Endothelial cell of umbilical vein (primary cell): Measurements from ENCODE around the gene BORCS6. TPM values are rescaled to one million over a fixed set of nuclear protein-coding genes. Genes with fewer than 3 reads are reported as not detected.

Source experiments
- BruUV-seq: library from RNA; stranded (reverse); fragments of 400-500 nt; replicated peaks from 2 replicates; lab custom pipeline; 2021; lab: Mats Ljungman, UMichigan
- CTCF ChIA-PET: fragments of 300-600, 350-600 bp; sonication (Branson Sonifier 250); formaldehyde crosslinking; loops from one replicate; lab custom pipeline; 2021; ENCODE audit warnings: antibody characterized with exemption, inconsistent platforms; lab: Charles Lee
- POLR2A ChIA-PET: fragments of 300-600, 350-600 bp; sonication (Branson Sonifier 250); formaldehyde crosslinking; loops from one replicate; lab custom pipeline; 2021; ENCODE audit warnings: antibody characterized with exemption, inconsistent platforms; lab: Charles Lee
- DNase-seq: peaks from one replicate; pipeline ENCODE4 v3.0.0-alpha.2; 2011; ENCODE audit warnings: low read depth, low spot score
- FAIRE-seq: peaks from 2 replicates; lab custom pipeline; 2011; peaks lifted over from hg19 to GRCh38; lab: Jason Lieb, UNC
- H2AFZ ChIP-seq: 2 replicates; pipeline ENCODE4 v1.6.0; 2012; ENCODE audit warnings: low read depth, low read length, control low read depth, inconsistent platforms
- H3K27ac ChIP-seq: 2 replicates; pipeline ENCODE4 v1.5.1; 2011; ENCODE audit warnings: low read depth, mild to moderate bottlenecking, control low read depth, low read length, moderate library complexity; ENCODE audit not compliant: insufficient read depth
- H3K27me3 ChIP-seq, 2 experiments: 2 replicates each; pipeline versions ENCODE4 v1.6.0 to v1.6.1; 2011; ENCODE audit warnings: low read length in 2 of 2, mixed read lengths in 1 of 2; ENCODE audit not compliant: control insufficient read depth in 2 of 2, insufficient read depth in 2 of 2
- H3K36me3 ChIP-seq, 2 experiments: 2 replicates in 1 of 2; 3 replicates in 1 of 2; pipeline ENCODE4 v1.5.1; 2011; ENCODE audit warnings: low read length in 2 of 2, mild to moderate bottlenecking in 1 of 2, moderate library complexity in 1 of 2; ENCODE audit not compliant: control insufficient read depth in 2 of 2, insufficient read depth in 2 of 2; ENCODE audit errors: extremely low read depth in 1 of 2
- H3K4me1 ChIP-seq: 3 replicates; pipeline ENCODE4 v1.5.1; 2011; ENCODE audit warnings: mild to moderate bottlenecking, low read length; ENCODE audit not compliant: control insufficient read depth, insufficient read depth; ENCODE audit errors: extremely low read depth
- H3K4me2 ChIP-seq: 2 replicates; pipeline ENCODE4 v1.6.1; 2011; ENCODE audit warnings: low read length, control low read depth, mixed read lengths; ENCODE audit not compliant: insufficient read depth
- H3K4me3 ChIP-seq, 3 experiments: fragments of 200-600 bp in 1 of 3; sonication (generic), shearing (Covaris generic) in 1 of 3; replicated peaks in 1 of 3; 2 replicates each; pipeline ENCODE4 v1.5.1; 2011 to 2016; ENCODE audit warnings: control low read depth in 3 of 3, low read length in 3 of 3, mild to moderate bottlenecking in 2 of 3, inconsistent platforms in 1 of 3, low read depth in 1 of 3, moderate library complexity in 1 of 3; ENCODE audit not compliant: insufficient read depth in 1 of 3
- H3K79me2 ChIP-seq: 2 replicates; pipeline ENCODE4 v1.6.0; 2012; ENCODE audit warnings: low read length, inconsistent platforms; ENCODE audit not compliant: control insufficient read depth, insufficient read depth
- H3K9ac ChIP-seq: replicated peaks from 2 replicates; pipeline ENCODE3; 2011; ENCODE audit warnings: low read length, control low read depth; ENCODE audit not compliant: insufficient read depth; ENCODE audit errors: extremely low read depth
- H3K9me1 ChIP-seq: replicated peaks from 3 replicates; pipeline ENCODE4 v1.6.0; 2011; ENCODE audit warnings: mild to moderate bottlenecking, low read length; ENCODE audit not compliant: control insufficient read depth, insufficient read depth; ENCODE audit errors: extremely low read depth
- H3K9me3 ChIP-seq: replicated peaks from 2 replicates; pipeline ENCODE4 v1.5.1; 2012; ENCODE audit warnings: low read length, inconsistent platforms; ENCODE audit not compliant: control insufficient read depth, insufficient read depth
- H4K20me1 ChIP-seq: replicated peaks from 2 replicates; pipeline ENCODE3; 2011; ENCODE audit warnings: mild to moderate bottlenecking, low read length; ENCODE audit not compliant: control insufficient read depth, insufficient read depth; ENCODE audit errors: extremely low read depth
- EZH2 ChIP-seq: IDR thresholded peaks from 2 replicates; pipeline ENCODE4 v1.6.1; 2012; ENCODE audit warnings: borderline replicate concordance, low read depth, mild to moderate bottlenecking, moderate library complexity, low read length, inconsistent platforms; ENCODE audit not compliant: severe bottlenecking
- FOS ChIP-seq: IDR thresholded peaks from 2 replicates; pipeline ENCODE4 v1.6.1; 2011; ENCODE audit warnings: mild to moderate bottlenecking, low read length, moderate library complexity, borderline replicate concordance; ENCODE audit not compliant: insufficient read depth
- GATA2 ChIP-seq: IDR thresholded peaks from 2 replicates; pipeline ENCODE4 v1.7.0; 2011; ENCODE audit warnings: low read depth, mild to moderate bottlenecking, moderate library complexity, mixed read lengths, low read length; ENCODE audit not compliant: insufficient read length, insufficient read depth
- JUN ChIP-seq: IDR thresholded peaks from 2 replicates; pipeline ENCODE4 v1.6.1; 2011; ENCODE audit warnings: borderline replicate concordance, low read depth; ENCODE audit not compliant: insufficient read length, insufficient read depth
- MYC ChIP-seq: IDR thresholded peaks from one replicate; pipeline ENCODE4 v1.6.1; 2011; ENCODE audit warnings: mild to moderate bottlenecking, low read depth, low read length
- POLR2A ChIP-seq: IDR thresholded peaks from 2 replicates; pipeline ENCODE4 v1.6.1; 2012; ENCODE audit warnings: low read depth, mild to moderate bottlenecking, control low read depth, low read length
- POLR2AphosphoS5 ChIP-seq: IDR thresholded peaks from 2 replicates; pipeline ENCODE4 v1.6.1; 2012; ENCODE audit warnings: low read depth, mild to moderate bottlenecking, control low read depth, low read length, moderate library complexity; ENCODE audit not compliant: insufficient read depth
- dilution Hi-C: fragments of 300-500 bp; cut with MboI; formaldehyde crosslinking; loops from one replicate; pipeline ENCODE4 v1.15.0; 2019; ENCODE audit warnings: low sequenced_read_pairs; ENCODE audit not compliant: extremely low pct_ligation_motif_present
- intact Hi-C: fragments of 100-400 bp; cut with micrococcal nuclease; formaldehyde crosslinking; loops from one replicate; pipeline ENCODE4 v1.10.0; 2022
- polyA plus RNA-seq, 4 experiments: library from polyadenylated mRNA; depleted of rRNA in 3 of 4; stranded (reverse) in 3 of 4; unstranded in 1 of 4; fragments of >200 nt; gene quantifications; 2 replicates each; pipeline versions ENCODE4 v1.2.1 to v1.2.3, GENCODE V29; 2011 to 2012; ENCODE audit warnings: missing spikeins in 1 of 4
- total RNA-seq: library from RNA; stranded (reverse); gene quantifications from 2 replicates; pipeline ENCODE4 v1.2.3, GENCODE V29; 2021
- TF ChIP-seq, protein P1 (sequence below): IDR thresholded peaks from 2 replicates; pipeline ENCODE4 v1.6.1; 2011; ENCODE audit not compliant: insufficient read depth, insufficient read length
- TF ChIP-seq, protein P2 (sequence below), 2 donors: IDR thresholded peaks; 1 replicate in 1 of 2; 2 replicates in 1 of 2; pipeline ENCODE4 v1.5.1; 2011; ENCODE audit warnings: low read length in 2 of 2, mild to moderate bottlenecking in 2 of 2, moderate library complexity in 2 of 2, control low read depth in 1 of 2, inconsistent platforms in 1 of 2, low read depth in 1 of 2; ENCODE audit not compliant: insufficient read depth in 1 of 2; ENCODE audit errors: extremely low read depth in 1 of 2

BORCS6 gene
- total and polyA plus RNA-seq, 2 donors (not counting 3 experiments of a cell fraction or from before 2014, with no cell fraction given), result 8.0 to 9.0 TPM

DNA sequence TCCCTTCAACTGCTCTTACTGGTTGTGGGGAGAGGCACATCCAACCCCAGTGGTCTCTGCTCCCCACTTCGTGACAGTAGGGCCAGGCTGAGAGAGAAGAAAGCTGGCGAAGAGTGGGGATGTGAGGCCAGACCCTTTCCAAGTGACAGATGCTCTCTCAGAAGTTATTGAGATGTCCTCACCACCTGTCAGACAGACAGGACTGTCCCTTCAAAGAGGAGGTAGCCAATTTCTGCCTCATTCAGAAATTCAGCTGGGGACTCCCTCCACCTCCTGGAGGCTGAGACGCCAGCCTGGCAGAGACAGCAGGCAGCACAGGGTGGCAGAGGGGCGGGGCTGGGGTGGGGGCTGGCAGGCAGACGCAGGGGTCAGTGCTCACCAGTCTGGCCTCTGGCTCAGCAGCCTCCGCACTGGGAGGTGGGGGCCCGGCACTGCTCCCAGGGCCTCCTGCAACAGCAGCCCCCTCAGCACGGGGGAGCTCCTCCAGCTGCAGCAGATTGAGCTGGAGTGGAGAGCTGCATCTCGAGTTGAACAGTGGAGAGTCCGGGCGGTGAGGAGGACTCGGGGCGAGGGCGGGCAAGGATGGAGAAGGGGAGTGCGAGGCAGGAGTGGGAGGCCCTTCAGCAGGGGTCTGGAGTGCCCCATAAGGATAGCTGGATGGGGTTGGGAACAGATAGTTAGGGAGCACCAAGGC, 46.9 kb downstream of the BORCS6 start:
- DNase-seq (no peak), FAIRE-seq (no peak)
- H3K4me2 ChIP-seq, result no peak overlapping the region
- no peaks in the 10 kb centered on the region for H3K9me1 ChIP-seq
- BruUV-seq, result no TSS peak
- peaks cover 0 to 60% of the 10 kb centered on the region in 2 experiments for H3K36me3 ChIP-seq
- TF ChIP-seq, protein P1, sequence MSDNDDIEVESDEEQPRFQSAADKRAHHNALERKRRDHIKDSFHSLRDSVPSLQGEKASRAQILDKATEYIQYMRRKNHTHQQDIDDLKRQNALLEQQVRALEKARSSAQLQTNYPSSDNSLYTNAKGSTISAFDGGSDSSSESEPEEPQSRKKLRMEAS, result no peak
- H3K4me3 ChIP-seq, result no peak overlapping the region
- CTCF ChIA-PET, result interaction anchor here (0.6 kb wide), 1 partner anchor 564 kb away, joined by 3 read pairs; the partner anchor contains the start of gene CD68
- H3K9me3 ChIP-seq, result no peaks in the 10 kb centered on the region
- H3K9ac ChIP-seq, result no peak overlapping the region
- no peaks in the 10 kb centered on the region for H3K27me3 ChIP-seq
- peaks cover 9% of the 10 kb centered on the region for H3K4me1 ChIP-seq
- H2AFZ ChIP-seq, result no peak overlapping the region
- H4K20me1 ChIP-seq, result no peaks in the 10 kb centered on the region
- no peak overlapping the region for H3K27ac ChIP-seq
- intact Hi-C loops (no loop called here), dilution Hi-C loops (no loop called here)
- POLR2A ChIA-PET, result interaction anchor here (1.2 kb wide), 1 partner anchor 9 kb away, joined by 4 read pairs; the partner anchor contains the start of gene PER1
- no peaks in the 10 kb centered on the region for H3K79me2 ChIP-seq

DNA sequence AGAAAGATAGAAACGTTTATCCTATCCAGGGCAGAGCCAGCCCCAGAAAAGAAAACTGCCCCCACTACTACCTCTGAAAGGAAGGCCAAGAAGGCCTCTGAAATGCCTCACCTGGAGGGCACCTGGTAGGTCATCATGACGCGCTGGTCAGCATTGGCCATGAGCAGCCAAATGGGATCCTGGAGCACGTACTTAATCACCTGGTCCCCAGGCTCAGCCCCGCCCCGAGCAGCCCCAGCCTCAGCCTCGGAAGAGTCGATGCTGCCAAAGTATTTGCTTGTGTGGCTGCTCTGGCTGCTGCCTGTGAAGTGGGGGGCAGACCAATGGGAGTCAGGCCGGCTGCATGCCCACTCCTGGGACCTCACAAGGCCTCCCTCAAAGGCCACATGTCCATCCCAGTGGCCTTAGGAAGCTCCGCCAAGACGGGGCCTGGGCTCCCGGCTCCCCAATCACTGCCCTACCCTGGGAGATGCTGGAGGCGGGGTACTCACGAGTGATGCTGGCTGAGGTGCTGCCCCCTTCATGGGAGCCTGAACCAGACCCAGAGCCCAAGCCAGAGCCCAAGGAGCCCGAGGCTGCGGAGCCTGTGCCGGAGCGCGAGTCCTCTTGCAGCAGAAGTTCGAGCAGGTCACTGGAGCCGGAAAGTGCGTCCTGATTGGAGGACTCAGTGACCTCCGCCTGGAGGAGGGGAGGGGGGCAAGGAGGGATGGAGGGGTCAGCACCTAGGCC, 47.7 kb downstream of the BORCS6 start:
- H3K9me3 ChIP-seq, result no peaks in the 10 kb centered on the region
- dilution Hi-C loops (no loop called here), intact Hi-C loops (no loop called here)
- peaks cover 14% of the 10 kb centered on the region for H3K4me1 ChIP-seq
- no peak overlapping the region for H3K9ac ChIP-seq
- BruUV-seq, result no TSS peak
- no peak overlapping the region for H2AFZ ChIP-seq
- POLR2A ChIA-PET, result no interaction called here
- no peak overlapping the region for H3K4me2 ChIP-seq
- no peak overlapping the region for H3K4me3 ChIP-seq
- TF ChIP-seq FOS, result no peak
- TF ChIP-seq, protein P2, sequence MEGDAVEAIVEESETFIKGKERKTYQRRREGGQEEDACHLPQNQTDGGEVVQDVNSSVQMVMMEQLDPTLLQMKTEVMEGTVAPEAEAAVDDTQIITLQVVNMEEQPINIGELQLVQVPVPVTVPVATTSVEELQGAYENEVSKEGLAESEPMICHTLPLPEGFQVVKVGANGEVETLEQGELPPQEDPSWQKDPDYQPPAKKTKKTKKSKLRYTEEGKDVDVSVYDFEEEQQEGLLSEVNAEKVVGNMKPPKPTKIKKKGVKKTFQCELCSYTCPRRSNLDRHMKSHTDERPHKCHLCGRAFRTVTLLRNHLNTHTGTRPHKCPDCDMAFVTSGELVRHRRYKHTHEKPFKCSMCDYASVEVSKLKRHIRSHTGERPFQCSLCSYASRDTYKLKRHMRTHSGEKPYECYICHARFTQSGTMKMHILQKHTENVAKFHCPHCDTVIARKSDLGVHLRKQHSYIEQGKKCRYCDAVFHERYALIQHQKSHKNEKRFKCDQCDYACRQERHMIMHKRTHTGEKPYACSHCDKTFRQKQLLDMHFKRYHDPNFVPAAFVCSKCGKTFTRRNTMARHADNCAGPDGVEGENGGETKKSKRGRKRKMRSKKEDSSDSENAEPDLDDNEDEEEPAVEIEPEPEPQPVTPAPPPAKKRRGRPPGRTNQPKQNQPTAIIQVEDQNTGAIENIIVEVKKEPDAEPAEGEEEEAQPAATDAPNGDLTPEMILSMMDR (IDR thresholded peaks at IDR 0.05; ENCODE audit: extremely low read depth in 1 of 2, insufficient read depth in 1 of 2, low read depth in 1 of 2, low read length in 2 of 2), result no peak
- no peak for TF ChIP-seq GATA2
- TF ChIP-seq MYC, result no peak
- no peak for TF ChIP-seq EZH2
- TF ChIP-seq JUN, result no peak
- no peak for TF ChIP-seq POLR2AphosphoS5
- TF ChIP-seq, protein P1, result no peak
- TF ChIP-seq POLR2A, result no peak
- no peaks in the 10 kb centered on the region for H3K79me2 ChIP-seq
- H3K27ac ChIP-seq, result no peak overlapping the region
- DNase-seq, result no peak
- FAIRE-seq, result no peak
- CTCF ChIA-PET, result interaction anchor here (3.4 kb wide), 1 partner anchor 9 kb away, joined by 28 read pairs; the partner anchor contains the start of gene PER1
- no peaks in the 10 kb centered on the region for H3K9me1 ChIP-seq
- H4K20me1 ChIP-seq, result no peaks in the 10 kb centered on the region
- no peaks in the 10 kb centered on the region for H3K27me3 ChIP-seq
- peaks cover 0 to 54% of the 10 kb centered on the region in 2 experiments for H3K36me3 ChIP-seq
